HEK293T (cell line): ENCODE measurements around the gene FAM9C.

Experiments
- FOXA1 ChIP-seq: fragments of 450-650 bp; IDR thresholded peaks from 2 replicates; pipeline ENCODE4 v1.6.1; 2016; ENCODE audit warnings: mild to moderate bottlenecking
- SP1 ChIP-seq: fragments of 450-650 bp; IDR thresholded peaks from 2 replicates; pipeline ENCODE4 v1.6.1; 2017
- TF ChIP-seq, protein P1 (sequence below): fragments of 450-650 bp; IDR thresholded peaks from 2 replicates; pipeline ENCODE4 v1.6.1; 2016

GRCh38 chrX:13090339-13091110 is 46.1 kb upstream of the FAM9C start:
- TF ChIP-seq SP1, result no peak
- no peak for TF ChIP-seq FOXA1
- TF ChIP-seq, protein P1, sequence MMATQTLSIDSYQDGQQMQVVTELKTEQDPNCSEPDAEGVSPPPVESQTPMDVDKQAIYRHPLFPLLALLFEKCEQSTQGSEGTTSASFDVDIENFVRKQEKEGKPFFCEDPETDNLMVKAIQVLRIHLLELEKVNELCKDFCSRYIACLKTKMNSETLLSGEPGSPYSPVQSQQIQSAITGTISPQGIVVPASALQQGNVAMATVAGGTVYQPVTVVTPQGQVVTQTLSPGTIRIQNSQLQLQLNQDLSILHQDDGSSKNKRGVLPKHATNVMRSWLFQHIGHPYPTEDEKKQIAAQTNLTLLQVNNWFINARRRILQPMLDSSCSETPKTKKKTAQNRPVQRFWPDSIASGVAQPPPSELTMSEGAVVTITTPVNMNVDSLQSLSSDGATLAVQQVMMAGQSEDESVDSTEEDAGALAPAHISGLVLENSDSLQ, result no peak
